ENCODE data around the gene CALM1. TPM values are rescaled to one million over a fixed set of nuclear protein-coding genes. Genes with fewer than 3 reads are reported as not detected.

Gene CALM1
- total RNA-seq, 1 donor from 2014 or later, result 314 TPM

DNA sequence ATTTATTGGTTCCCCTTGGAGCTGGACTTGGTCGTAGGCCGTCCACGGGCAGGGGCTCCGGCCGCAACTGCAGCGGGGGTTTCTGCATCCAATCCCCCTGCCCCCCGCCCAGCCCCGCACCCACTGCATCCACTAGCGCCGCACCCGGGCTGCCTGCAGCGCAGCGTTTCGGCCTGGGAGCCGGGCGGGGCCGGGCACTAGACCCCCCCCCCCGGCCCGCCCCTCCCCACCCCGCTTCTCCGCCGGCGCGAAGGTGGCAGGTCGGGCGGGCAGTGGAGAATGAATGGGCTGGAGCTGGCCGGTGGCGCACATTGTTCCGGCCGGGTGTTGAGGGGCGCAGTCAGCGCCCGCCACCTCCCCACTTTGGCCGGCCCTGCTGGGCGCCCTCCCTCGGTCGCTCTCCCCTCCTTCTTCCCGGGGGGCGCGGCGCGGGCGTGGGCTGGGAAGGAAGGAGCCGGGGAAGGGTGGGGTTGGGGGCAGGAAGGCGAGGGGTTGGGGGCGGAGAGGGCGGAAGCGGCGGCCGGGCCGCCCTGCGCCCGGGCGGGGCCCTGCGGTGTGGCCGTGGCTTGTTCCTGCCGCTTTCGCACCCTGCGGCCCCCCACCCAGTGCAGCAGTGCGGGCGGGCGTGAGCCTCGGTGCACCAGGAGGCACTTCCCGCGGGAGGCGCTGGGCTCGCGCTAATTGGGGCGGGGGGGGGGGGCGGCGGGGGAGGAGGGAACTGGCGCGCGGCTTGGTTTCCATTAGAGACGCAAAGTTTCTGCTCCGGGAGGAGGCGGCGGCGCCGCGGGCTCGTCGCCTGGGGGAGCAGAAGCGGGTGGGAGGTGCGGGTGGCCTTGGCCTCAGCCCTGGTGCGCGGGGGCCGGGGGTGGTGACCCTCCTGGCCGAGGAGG lies 841 bp downstream of the CALM1 start:
- DNase-seq, result peak; percentile 62
- no peaks in the 10 kb centered on the region for H3K9me3 Mint-ChIP-seq
- POLR2A ChIA-PET, result interaction anchor here (0.5 to 8.7 kb wide), 19 partner anchors 9 to 1709 kb away, joined by 3 to 492 read pairs (median 5); partner anchors contain the start of genes ATXN3, NRDE2, PSMC1 and RPS6KA5

DNA sequence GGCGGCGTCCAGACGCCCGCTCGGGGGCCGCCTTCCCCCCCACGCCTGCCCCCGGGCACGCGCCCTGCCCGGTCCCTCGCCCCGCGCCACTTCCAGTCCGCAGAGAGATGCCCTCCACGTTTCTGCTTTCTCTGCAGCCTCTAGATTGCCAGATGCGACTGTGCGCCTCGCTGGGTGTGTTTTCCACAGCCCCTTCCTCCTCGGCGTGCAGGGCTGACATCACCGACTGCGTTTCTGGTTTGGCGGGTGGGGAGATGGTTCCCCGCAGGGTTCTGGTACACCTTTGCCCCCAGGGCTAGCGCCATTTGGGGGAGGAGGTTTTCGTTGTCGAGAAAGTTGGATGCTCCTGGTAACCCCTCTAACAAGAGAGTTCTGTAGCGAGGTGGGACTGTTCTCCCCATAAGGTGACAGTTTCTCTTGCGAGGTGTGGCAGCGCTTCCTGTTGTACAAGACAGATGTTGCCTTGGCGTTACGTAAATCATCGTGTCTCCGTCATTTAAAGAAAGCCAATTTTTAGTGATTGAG lies 1.5 kb downstream of the CALM1 start:
- TF ChIP-seq, protein P1, sequence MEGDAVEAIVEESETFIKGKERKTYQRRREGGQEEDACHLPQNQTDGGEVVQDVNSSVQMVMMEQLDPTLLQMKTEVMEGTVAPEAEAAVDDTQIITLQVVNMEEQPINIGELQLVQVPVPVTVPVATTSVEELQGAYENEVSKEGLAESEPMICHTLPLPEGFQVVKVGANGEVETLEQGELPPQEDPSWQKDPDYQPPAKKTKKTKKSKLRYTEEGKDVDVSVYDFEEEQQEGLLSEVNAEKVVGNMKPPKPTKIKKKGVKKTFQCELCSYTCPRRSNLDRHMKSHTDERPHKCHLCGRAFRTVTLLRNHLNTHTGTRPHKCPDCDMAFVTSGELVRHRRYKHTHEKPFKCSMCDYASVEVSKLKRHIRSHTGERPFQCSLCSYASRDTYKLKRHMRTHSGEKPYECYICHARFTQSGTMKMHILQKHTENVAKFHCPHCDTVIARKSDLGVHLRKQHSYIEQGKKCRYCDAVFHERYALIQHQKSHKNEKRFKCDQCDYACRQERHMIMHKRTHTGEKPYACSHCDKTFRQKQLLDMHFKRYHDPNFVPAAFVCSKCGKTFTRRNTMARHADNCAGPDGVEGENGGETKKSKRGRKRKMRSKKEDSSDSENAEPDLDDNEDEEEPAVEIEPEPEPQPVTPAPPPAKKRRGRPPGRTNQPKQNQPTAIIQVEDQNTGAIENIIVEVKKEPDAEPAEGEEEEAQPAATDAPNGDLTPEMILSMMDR (IDR thresholded peaks at IDR 0.05), result no peak
- peak; percentile 15 for ATAC-seq (ENCODE audit: low read depth)
- peaks cover 47% of the 10 kb centered on the region for H3K4me1 Mint-ChIP-seq
- H3K4me3 Mint-ChIP-seq, result peak overlapping the region; percentile 91
- intact Hi-C loops (cut with micrococcal nuclease), result loop anchor here (1.0 to 5.0 kb wide), 10 partner anchors 97 to 1836 kb away; partner anchors contain the start of genes EML5, FOXN3, PPP4R3A and RPS6KA5
- H3K27me3 Mint-ChIP-seq, result no peaks in the 10 kb centered on the region
- H3K9me3 Mint-ChIP-seq, result no peaks in the 10 kb centered on the region
- CTCF ChIA-PET, result interaction anchor here (1.6 to 2.6 kb wide), 3 partner anchors 10 to 360 kb away, joined by 5 to 28 read pairs (median 16); no protein-coding TSS in a partner anchor
- H3K27ac Mint-ChIP-seq, result peak overlapping the region; percentile 98
- peaks cover 44% of the 10 kb centered on the region for H3K36me3 Mint-ChIP-seq (ENCODE audit: low read depth)
- no peak for DNase-seq
- POLR2A ChIA-PET, result interaction anchor here (2.5 to 8.7 kb wide), 2 partner anchors 8 to 14 kb away, joined by 10 to 492 read pairs; no protein-coding TSS in a partner anchor

More for the DNA sequence above, 841 bp downstream of the CALM1 start:
- Mint-ChIP-seq H3K27ac (peak overlapping the region; percentile 92), H3K27me3 (no peaks in the 10 kb centered on the region), H3K4me1 (peaks cover 45% of the 10 kb centered on the region), H3K36me3 (ENCODE audit: low read depth) (peaks cover 37% of the 10 kb centered on the region), H3K4me3 (peak overlapping the region; percentile 91)
- TF ChIP-seq, protein P1 (IDR thresholded peaks at IDR 0.05), result no peak
- CTCF ChIA-PET, result interaction anchor here (1.3 to 2.1 kb wide), 3 partner anchors 14 to 142 kb away, joined by 4 to 8 read pairs (median 4); partner anchors contain the start of gene PSMC1
- intact Hi-C loops (cut with micrococcal nuclease), result loop anchor here (1.0 to 5.0 kb wide), 13 partner anchors 14 to 1835 kb away; partner anchors contain the start of genes CCDC88C, EML5, FOXN3 and PPP4R3A
- peak; percentile 35 for ATAC-seq (ENCODE audit: low read depth)

DNA sequence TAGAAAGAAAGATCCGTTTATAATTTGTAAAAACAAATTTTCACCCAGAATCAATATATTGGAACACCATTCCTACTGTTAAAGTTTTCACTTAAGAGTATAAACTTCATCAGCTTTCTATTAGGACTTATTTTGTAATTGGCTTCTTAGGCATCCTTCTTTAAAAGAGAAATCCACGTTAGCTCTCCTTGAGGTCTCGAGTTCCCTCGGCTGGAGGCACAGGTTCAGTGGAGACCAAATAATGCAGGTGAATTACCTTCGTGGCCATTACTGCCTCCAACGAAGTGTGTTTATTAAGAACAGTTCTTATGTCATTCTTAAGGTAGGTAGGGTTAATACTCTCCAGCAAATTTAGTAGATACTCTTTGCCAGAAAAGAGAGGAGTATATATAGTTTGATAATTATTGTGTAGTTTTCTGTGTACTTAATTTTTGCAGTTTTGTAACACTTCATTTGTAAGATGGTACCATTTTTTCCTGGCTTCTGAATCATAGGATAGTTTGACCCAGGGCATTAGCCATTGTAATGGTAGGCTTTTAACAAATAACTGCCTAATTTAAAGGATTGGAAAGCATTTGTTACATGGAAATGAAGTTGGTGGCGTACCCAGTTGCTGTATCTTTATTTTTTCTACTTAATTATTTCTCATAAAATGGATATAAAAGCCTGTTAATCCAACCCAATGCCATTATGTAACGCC lies 2.2 kb downstream of the CALM1 start:
- no peak for ATAC-seq (ENCODE audit: low read depth)
- ChIA-PET CTCF (interaction anchor here (0.6 to 2.6 kb wide), 9 partner anchors 9 to 423 kb away, joined by 3 to 28 read pairs (median 5); no protein-coding TSS in a partner anchor), POLR2A (interaction anchor here (0.6 to 8.7 kb wide), 9 partner anchors 8 to 486 kb away, joined by 3 to 492 read pairs (median 5); no protein-coding TSS in a partner anchor)
- H3K4me1 Mint-ChIP-seq, result peaks cover 47% of the 10 kb centered on the region
- H3K4me3 Mint-ChIP-seq, result peak overlapping the region; percentile 91
- H3K27ac Mint-ChIP-seq, result peak overlapping the region; percentile 98
- no peak for DNase-seq
- H3K27me3 Mint-ChIP-seq, result no peaks in the 10 kb centered on the region
- H3K9me3 Mint-ChIP-seq, result no peaks in the 10 kb centered on the region
- H3K36me3 Mint-ChIP-seq (ENCODE audit: low read depth), result peaks cover 50% of the 10 kb centered on the region
- intact Hi-C loops (cut with micrococcal nuclease), result loop anchor here (1.0 to 5.0 kb wide), 16 partner anchors 98 to 1837 kb away; partner anchors contain the start of genes EML5, FOXN3, PPP4R3A and PSMC1
- TF ChIP-seq, protein P1 (IDR thresholded peaks at IDR 0.05), result no peak

DNA sequence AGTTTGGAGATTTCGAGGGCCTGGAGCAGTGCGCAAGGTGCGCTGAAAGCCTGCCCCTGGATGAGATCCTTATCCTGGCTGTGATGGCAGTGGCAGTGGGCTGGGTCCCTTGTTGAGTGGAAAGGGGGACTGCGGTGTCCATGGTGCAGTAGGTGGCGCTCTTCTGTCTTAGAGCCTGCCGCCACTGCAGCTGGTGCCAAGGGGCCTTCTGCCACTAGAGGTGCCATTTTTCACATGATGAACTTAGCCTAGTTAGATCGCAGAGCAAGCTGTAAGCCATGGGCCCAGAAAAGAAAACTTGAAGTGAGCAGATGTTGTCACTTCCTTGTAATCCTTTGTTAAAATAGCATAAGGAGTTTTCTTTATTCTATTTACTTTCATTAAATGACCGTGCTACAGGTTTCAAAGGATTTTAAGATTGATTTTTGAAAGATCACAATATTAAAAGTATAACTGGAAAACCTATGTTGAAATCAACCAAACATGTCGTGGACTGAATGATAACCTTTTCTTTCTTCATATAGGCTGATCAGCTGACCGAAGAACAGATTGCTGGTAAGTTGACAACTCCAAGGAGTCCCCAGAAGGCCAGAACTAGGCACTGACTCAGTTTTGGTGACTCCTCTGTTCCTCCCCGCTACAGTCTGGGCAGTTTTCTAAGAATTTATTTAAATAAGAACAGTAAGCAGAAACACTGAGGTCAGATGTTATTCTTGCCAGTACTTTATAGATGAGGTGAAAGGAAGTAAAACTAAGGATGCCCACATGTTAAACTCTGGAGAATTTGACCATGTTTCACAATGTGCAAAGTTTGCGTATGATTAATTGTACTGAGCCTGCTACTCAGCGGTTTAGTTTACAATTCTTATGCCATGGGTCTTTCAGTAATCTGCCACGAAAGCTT lies 3.0 kb downstream of the CALM1 start:
- intact Hi-C loops (cut with micrococcal nuclease), result loop anchor here (1.0 to 5.0 kb wide), 15 partner anchors 120 to 1837 kb away; partner anchors contain the start of genes EML5, FOXN3, PPP4R3A and PSMC1
- H3K9me3 Mint-ChIP-seq, result no peaks in the 10 kb centered on the region
- no peaks in the 10 kb centered on the region for H3K27me3 Mint-ChIP-seq
- H3K36me3 Mint-ChIP-seq (ENCODE audit: low read depth), result peaks cover 58% of the 10 kb centered on the region
- TF ChIP-seq, protein P1 (IDR thresholded peaks at IDR 0.05), result peak; percentile 78
- DNase-seq (peak; percentile 63), ATAC-seq (ENCODE audit: low read depth) (peak; percentile 46)
- POLR2A ChIA-PET, result interaction anchor here (0.5 to 8.7 kb wide), 11 partner anchors 9 to 485 kb away, joined by 3 to 492 read pairs (median 5); partner anchors contain the start of genes NRDE2 and TDP1
- H3K27ac Mint-ChIP-seq, result peak overlapping the region; percentile 98
- peak overlapping the region; percentile 91 for H3K4me3 Mint-ChIP-seq
- CTCF ChIA-PET, result interaction anchor here (0.6 to 2.6 kb wide), 15 partner anchors 8 to 424 kb away, joined by 3 to 28 read pairs (median 4); no protein-coding TSS in a partner anchor
- peaks cover 47% of the 10 kb centered on the region for H3K4me1 Mint-ChIP-seq

Measured in activated B cell treated with CpG ODN at 0.5 μM for 24 hours (primary cell).